GM10266 (cell line): Measurements from ENCODE around the gene TELO2.
"Not testable (repeated sequence)": the region's sequence is repeated elsewhere in the genome, so short reads cannot be mapped to it uniquely, and the experiment has no call there.

Experiments used
- DNase-seq: peaks from one replicate; pipeline ENCODE4 v3.0.0; 2012; ENCODE audit errors: extremely low spot score
- CTCF ChIP-seq: IDR thresholded peaks from 2 replicates; pipeline ENCODE4 v1.5.1; 2012; ENCODE audit warnings: mild to moderate bottlenecking, low read depth; ENCODE audit not compliant: control insufficient read depth, insufficient read depth; ENCODE audit errors: missing control alignments

Gene TELO2

GRCh38 chr16:1466968-1467521 lies 26.1 kb upstream of the TELO2 start:
- no peak for DNase-seq

GRCh38 chr16:1468426-1468810 lies 24.7 kb upstream of the TELO2 start:
- DNase-seq, result no peak
- TF ChIP-seq CTCF, result no peak

More at GRCh38 chr16:1466968-1467521, 26.1 kb upstream of the TELO2 start:
- no peak for TF ChIP-seq CTCF

GRCh38 chr16:1469141-1469540 lies 24.0 kb upstream of the TELO2 start:
- not testable (repeated sequence) for DNase-seq

GRCh38 chr16:1469693-1470201 lies 23.4 kb upstream of the TELO2 start:
- TF ChIP-seq CTCF, result no peak
- DNase-seq, result no peak

GRCh38 chr16:1470481-1471251 lies 22.5 kb upstream of the TELO2 start:
- TF ChIP-seq CTCF, result no peak
- DNase-seq, result no peak

GRCh38 chr16:1471569-1472194 lies 21.5 kb upstream of the TELO2 start:
- DNase-seq, result no peak
- no peak for TF ChIP-seq CTCF

- TF ChIP-seq CTCF, result no peak
- no peak for DNase-seq
Observed at GRCh38 chr16:1472974-1473373, 20.2 kb upstream of the TELO2 start.
